HepG2 (cell line): ENCODE data around the gene FUT3. TPM values are rescaled to one million over a fixed set of nuclear protein-coding genes. Genes with fewer than 3 reads are reported as not detected.

Experiments used
- CHCHD3 ChIP-seq: sonication (generic); formaldehyde crosslinking; IDR thresholded peaks from 2 replicates; pipeline ENCODE4 v1.8.0; 2022; ENCODE audit warnings: mild to moderate bottlenecking, missing genetic modification reagents, moderate library complexity
- DNMT1 ChIP-seq: sonication (generic); formaldehyde crosslinking; IDR thresholded peaks from 2 replicates; pipeline ENCODE4 v1.5.1; 2020; ENCODE audit warnings: mild to moderate bottlenecking, missing genetic modification reagents
- HMGXB3 ChIP-seq: sonication (generic); formaldehyde crosslinking; IDR thresholded peaks from 2 replicates; pipeline ENCODE4 v1.4.0; 2020; ENCODE audit warnings: missing genetic modification reagents, borderline replicate concordance
- MTF1 ChIP-seq: sonication (generic); formaldehyde crosslinking; IDR thresholded peaks from 2 replicates; pipeline ENCODE4 v1.5.0; 2020; ENCODE audit warnings: missing genetic modification reagents
- RBAK ChIP-seq: sonication (generic); formaldehyde crosslinking; IDR thresholded peaks from 2 replicates; pipeline ENCODE4 v1.5.1; 2020; ENCODE audit warnings: mild to moderate bottlenecking, missing genetic modification reagents
- TAF15 ChIP-seq: fragments of 200-400 bp; formaldehyde crosslinking; IDR thresholded peaks from one replicate; pipeline ENCODE4 v1.6.1; 2018; ENCODE audit warnings: mild to moderate bottlenecking, low read depth, low read length; ENCODE audit not compliant: poor library complexity, severe bottlenecking
- TSC22D2 ChIP-seq: sonication (generic); formaldehyde crosslinking; IDR thresholded peaks from 2 replicates; pipeline ENCODE4 v1.5.1; 2020; ENCODE audit warnings: missing genetic modification reagents, mild to moderate bottlenecking, borderline replicate concordance
- ZMYM2 ChIP-seq: sonication (generic); formaldehyde crosslinking; IDR thresholded peaks from 2 replicates; pipeline ENCODE4 v1.8.0; 2022; ENCODE audit warnings: mild to moderate bottlenecking, missing genetic modification reagents
- ZNF441 ChIP-seq: sonication (generic); formaldehyde crosslinking; IDR thresholded peaks from 2 replicates; pipeline ENCODE4 v1.7.0; 2021; ENCODE audit warnings: missing genetic modification reagents, borderline replicate concordance
- ZNF550 ChIP-seq: sonication (generic); formaldehyde crosslinking; IDR thresholded peaks from 2 replicates; pipeline ENCODE4 v1.4.0; 2020; ENCODE audit warnings: mild to moderate bottlenecking, missing genetic modification reagents, borderline replicate concordance
- ZNF567 ChIP-seq: sonication (generic); formaldehyde crosslinking; IDR thresholded peaks from 2 replicates; pipeline ENCODE4 v1.8.1; 2023; ENCODE audit warnings: mild to moderate bottlenecking, missing genetic modification reagents, borderline replicate concordance
- polyA plus RNA-seq, 8 experiments: library from polyadenylated mRNA; depleted of rRNA in 3 of 8; stranded (reverse) in 7 of 8; unstranded in 1 of 8; fragments of >200 nt; fragmentation: Illumina TruSeq in 4 of 8; extraction: Trizol in 4 of 8; gene quantifications; 2 replicates each; pipeline versions ENCODE4 v1.2.1 to v1.2.3, GENCODE V29; 2011 to 2016; ENCODE audit warnings: low read depth in 4 of 8, missing spikeins in 1 of 8, mixed read lengths in 1 of 8; ENCODE audit not compliant: insufficient read depth in 1 of 8
- total RNA-seq, 5 experiments: library from RNA; depleted of rRNA; stranded (reverse); fragments of >200 nt; fragmentation: Illumina TruSeq; extraction: Trizol; gene quantifications; 2 replicates each; pipeline ENCODE4 v1.2.3, GENCODE V29; 2016; ENCODE audit warnings: low read depth in 1 of 5
- TF ChIP-seq, protein P1 (sequence below), 2 experiments: fragments of 450-650 bp in 1 of 2; sonication (generic) in 1 of 2; formaldehyde crosslinking in 1 of 2; IDR thresholded peaks; 2 replicates each; pipeline versions ENCODE4 v1.6.1 to v1.8.0; 2016 to 2022; ENCODE audit warnings: antibody characterized with exemption in 1 of 2, mild to moderate bottlenecking in 1 of 2, missing genetic modification reagents in 1 of 2
- TF ChIP-seq, protein P2 (sequence below): sonication (generic); formaldehyde crosslinking; IDR thresholded peaks from 2 replicates; pipeline ENCODE4 v1.8.0; 2023; ENCODE audit warnings: mild to moderate bottlenecking, missing genetic modification reagents

The FUT3 gene
- total and polyA plus RNA-seq, 2 of the 13 experiments (the other 11 are each of a cell fraction or from before 2014, with no cell fraction given): 0.53 to 1.1 TPM

- TF ChIP-seq, protein P1, sequence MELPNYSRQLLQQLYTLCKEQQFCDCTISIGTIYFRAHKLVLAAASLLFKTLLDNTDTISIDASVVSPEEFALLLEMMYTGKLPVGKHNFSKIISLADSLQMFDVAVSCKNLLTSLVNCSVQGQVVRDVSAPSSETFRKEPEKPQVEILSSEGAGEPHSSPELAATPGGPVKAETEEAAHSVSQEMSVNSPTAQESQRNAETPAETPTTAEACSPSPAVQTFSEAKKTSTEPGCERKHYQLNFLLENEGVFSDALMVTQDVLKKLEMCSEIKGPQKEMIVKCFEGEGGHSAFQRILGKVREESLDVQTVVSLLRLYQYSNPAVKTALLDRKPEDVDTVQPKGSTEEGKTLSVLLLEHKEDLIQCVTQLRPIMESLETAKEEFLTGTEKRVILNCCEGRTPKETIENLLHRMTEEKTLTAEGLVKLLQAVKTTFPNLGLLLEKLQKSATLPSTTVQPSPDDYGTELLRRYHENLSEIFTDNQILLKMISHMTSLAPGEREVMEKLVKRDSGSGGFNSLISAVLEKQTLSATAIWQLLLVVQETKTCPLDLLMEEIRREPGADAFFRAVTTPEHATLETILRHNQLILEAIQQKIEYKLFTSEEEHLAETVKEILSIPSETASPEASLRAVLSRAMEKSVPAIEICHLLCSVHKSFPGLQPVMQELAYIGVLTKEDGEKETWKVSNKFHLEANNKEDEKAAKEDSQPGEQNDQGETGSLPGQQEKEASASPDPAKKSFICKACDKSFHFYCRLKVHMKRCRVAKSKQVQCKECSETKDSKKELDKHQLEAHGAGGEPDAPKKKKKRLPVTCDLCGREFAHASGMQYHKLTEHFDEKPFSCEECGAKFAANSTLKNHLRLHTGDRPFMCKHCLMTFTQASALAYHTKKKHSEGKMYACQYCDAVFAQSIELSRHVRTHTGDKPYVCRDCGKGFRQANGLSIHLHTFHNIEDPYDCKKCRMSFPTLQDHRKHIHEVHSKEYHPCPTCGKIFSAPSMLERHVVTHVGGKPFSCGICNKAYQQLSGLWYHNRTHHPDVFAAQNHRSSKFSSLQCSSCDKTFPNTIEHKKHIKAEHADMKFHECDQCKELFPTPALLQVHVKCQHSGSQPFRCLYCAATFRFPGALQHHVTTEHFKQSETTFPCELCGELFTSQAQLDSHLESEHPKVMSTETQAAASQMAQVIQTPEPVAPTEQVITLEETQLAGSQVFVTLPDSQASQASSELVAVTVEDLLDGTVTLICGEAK (IDR thresholded peaks at IDR 0.05): no peak
- TF ChIP-seq, protein P1 (CRISPR knock-in tag; IDR thresholded peaks at IDR 0.05): peak; percentile 90
- TF ChIP-seq, protein P2, sequence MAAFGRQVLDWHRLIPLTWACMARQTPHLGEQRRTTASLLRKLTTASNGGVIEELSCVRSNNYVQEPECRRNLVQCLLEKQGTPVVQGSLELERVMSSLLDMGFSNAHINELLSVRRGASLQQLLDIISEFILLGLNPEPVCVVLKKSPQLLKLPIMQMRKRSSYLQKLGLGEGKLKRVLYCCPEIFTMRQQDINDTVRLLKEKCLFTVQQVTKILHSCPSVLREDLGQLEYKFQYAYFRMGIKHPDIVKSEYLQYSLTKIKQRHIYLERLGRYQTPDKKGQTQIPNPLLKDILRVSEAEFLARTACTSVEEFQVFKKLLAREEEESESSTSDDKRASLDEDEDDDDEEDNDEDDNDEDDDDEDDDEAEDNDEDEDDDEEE (CRISPR knock-in tag): no peak; the same call in 1 of the 2 replicates
- TF ChIP-seq HMGXB3 (CRISPR knock-in tag) (peak; percentile 90; the same call in 1 of the 2 replicates), ZNF441 (CRISPR knock-in tag) (0 out of 2 replicates have a peak, but pooled peaks have one; percentile 61), ZNF550 (CRISPR knock-in tag) (no peak), MTF1 (no peak), TSC22D2 (CRISPR knock-in tag) (peak; percentile 92), ZMYM2 (peak; percentile 95), DNMT1 (CRISPR knock-in tag) (peak; percentile 92), ZNF567 (0 out of 2 replicates have a peak, but pooled peaks have one; percentile 28), RBAK (CRISPR knock-in tag) (no peak), TAF15 (peak; percentile 48), CHCHD3 (CRISPR knock-in tag) (no peak)
Observed at GRCh38 chr19:5827891-5828660, 23.2 kb downstream of the FUT3 start (continued).
